ENCODE data around the gene PTAR1.

GRCh38 chr9:69671879-69672595 is 87.8 kb downstream of the PTAR1 start, which contains the start of gene APBA1:
- no peak for TF ChIP-seq FOXK2 (IDR thresholded peaks at IDR 0.05)
- TF ChIP-seq PKNOX1 (IDR thresholded peaks at IDR 0.05), result no peak
- no peak for TF ChIP-seq ZNF384 (IDR thresholded peaks at IDR 0.05)
- no peak for TF ChIP-seq FOXA1 (IDR thresholded peaks at IDR 0.05)
- TF ChIP-seq HDGF (IDR thresholded peaks at IDR 0.05; ENCODE audit: borderline replicate concordance), result no peak
- TF ChIP-seq L3MBTL2 (conservative IDR thresholded peaks at IDR 0.05), result no peak
- TF ChIP-seq TARDBP (IDR thresholded peaks at IDR 0.05), result no peak
- TF ChIP-seq BHLHE40 (IDR thresholded peaks at IDR 0.05; ENCODE audit: borderline replicate concordance), result no peak
- TF ChIP-seq ELF4 (IDR thresholded peaks at IDR 0.05), result no peak
